ENCODE data around the gene ZBTB7A.

Gene ZBTB7A

DNA sequence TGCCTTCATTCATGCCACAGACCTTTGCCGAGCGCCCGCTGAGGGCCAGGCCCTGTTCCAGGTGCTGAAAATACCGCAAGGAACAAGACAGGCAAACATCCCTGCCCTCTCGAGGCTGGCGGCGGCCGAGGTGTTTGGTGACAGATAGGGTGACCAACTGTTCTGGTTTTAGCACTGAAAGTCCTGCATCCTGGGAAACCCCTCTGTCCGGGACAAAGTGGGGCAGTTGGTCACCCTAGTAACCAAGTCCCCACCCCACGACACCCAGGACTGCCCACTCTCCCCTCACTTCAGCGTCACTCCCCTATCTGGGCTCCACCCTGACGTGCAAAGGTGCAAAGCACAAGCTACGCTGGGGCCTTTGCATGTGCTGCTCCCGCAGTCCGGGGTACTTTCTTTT lies 17.3 kb downstream of the ZBTB7A start:
- no peak for DNase-seq (ENCODE audit: low read depth)
- in situ Hi-C loops (cut with HindIII; ENCODE audit: low sequenced_read_pairs) = no loop called here
- H3K4me3 ChIP-seq (ENCODE audit: low read depth, low read length) = no peak overlapping the region
- no peak for TF ChIP-seq CTCF (IDR thresholded peaks at IDR 0.05; ENCODE audit: low read depth, low read length, missing control alignments)

DNA sequence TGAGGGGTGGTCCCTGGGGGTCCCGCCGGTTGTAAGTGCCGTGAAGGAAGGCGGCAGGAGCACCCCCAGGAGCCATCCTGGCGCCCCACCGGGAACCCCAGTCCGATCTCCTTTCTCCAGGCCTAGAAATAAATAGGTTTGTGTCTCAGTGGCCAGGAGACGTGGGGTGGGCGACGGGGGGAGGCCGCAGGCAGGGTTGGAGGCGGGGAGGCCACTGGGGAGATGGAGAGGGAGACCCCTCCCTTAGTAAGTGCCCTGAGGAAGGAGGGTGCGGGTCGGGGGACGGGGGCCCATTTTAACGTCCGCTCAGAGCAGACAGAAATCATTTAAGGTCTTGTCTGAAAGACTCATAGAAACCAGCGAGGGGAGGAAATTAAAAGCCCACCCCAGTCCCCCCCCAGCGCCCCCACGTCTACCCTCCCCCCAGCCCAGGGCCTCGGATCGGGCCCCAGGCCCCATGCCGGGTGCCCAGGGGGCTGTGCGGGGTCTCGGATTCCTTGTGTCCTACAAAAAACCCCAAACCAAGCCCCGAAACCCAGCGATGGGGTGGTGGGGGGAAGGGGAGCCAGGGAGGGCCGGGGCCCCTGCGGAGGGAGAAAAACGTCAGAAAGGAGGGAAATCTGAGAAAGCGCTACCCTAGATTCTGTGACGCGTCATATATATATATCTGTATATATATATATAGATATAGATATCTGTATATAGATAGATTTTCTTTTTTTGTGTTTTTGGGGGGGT lies 19.6 kb downstream of the ZBTB7A start:
- no peak for DNase-seq (ENCODE audit: low read depth)
- in situ Hi-C loops (cut with HindIII; ENCODE audit: low sequenced_read_pairs) = no loop called here
- no peak for TF ChIP-seq CTCF (IDR thresholded peaks at IDR 0.05; ENCODE audit: low read depth, low read length, missing control alignments)
- no peak overlapping the region for H3K4me3 ChIP-seq (ENCODE audit: low read depth, low read length)

- H3K4me3 ChIP-seq (ENCODE audit: low read depth, low read length) = no peak overlapping the region
- DNase-seq (ENCODE audit: low read depth) = no peak
- no peak for TF ChIP-seq CTCF (IDR thresholded peaks at IDR 0.05; ENCODE audit: low read depth, low read length, missing control alignments)
- in situ Hi-C loops (cut with HindIII; ENCODE audit: low sequenced_read_pairs) = no loop called here
Measured at GRCh38 chr19:4046362-4046691, 20.4 kb downstream of the ZBTB7A start.

- no peak for TF ChIP-seq CTCF (IDR thresholded peaks at IDR 0.05; ENCODE audit: low read depth, low read length, missing control alignments)
- H3K4me3 ChIP-seq (ENCODE audit: low read depth, low read length) = no peak overlapping the region
- in situ Hi-C loops (cut with HindIII; ENCODE audit: low sequenced_read_pairs) = no loop called here
- no peak for DNase-seq (ENCODE audit: low read depth)
Measured at GRCh38 chr19:4045597-4046361, 20.9 kb downstream of the ZBTB7A start.

DNA sequence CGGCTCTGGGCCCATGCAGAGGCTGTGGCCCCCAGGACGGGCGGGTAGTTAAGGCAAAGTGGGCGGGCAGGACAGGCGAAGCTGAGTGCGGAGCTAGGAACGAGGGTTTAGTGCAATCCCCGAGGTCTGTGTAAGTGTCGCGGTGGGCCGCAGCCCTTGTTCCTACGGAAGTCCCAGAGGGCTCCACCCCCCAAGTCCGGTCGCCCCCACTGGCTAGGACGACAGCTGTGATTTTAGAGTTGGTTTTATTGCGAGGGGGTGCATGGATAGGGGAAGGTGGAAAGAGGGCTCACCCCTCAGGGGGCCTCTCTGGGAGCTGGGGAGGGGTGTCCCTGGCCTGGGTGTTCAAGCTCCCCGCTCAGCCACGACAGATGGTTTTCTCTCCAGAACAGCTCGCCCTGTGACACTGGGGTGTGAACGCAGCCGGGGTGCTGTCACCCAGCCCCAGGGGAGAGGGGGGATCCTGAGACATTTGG lies 21.7 kb downstream of the ZBTB7A start:
- in situ Hi-C loops (cut with HindIII; ENCODE audit: low sequenced_read_pairs) = no loop called here
- no peak overlapping the region for H3K4me3 ChIP-seq (ENCODE audit: low read depth, low read length)
- DNase-seq (ENCODE audit: low read depth) = no peak
- TF ChIP-seq CTCF (IDR thresholded peaks at IDR 0.05; ENCODE audit: low read depth, low read length, missing control alignments) = no peak

DNA sequence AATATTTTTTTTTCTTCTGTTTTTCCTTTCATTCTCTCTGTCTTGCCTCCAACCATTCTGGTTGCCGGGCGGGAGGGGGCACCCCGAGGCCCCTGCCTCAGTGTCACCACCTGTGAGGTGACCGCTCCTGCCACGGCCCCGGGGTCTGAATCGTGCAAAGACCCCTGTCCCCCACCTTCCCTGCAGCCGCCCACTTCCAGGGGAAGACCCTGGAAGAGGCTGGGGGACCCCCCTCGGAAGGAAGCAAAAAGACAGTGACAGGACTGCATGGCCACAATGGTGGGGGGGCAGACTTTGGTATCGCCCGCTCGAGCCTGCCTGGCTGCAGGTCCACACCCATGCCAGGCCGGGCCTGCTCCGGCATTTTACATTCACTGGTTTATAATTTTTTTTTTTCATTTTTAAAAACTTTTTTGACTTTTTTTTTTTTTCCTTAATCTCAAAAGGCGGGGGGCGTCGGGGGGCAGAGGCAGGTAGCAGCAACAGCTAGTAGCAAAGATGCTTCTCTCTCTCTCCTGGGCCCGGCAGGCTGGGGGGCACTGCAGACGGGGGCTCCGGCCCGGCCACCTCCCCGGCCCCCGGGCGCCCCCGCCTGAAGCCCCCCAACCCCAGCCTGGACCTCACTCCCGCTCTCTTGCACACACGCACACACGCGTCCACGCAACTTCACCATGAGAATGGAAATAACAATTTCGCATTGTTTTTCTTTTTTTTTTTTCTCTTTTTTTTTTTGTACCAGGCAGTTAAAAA lies 22.6 kb downstream of the ZBTB7A start:
- in situ Hi-C loops (cut with HindIII; ENCODE audit: low sequenced_read_pairs) = no loop called here
- no peak for TF ChIP-seq CTCF (IDR thresholded peaks at IDR 0.05; ENCODE audit: low read depth, low read length, missing control alignments)
- no peak for DNase-seq (ENCODE audit: low read depth)
- H3K4me3 ChIP-seq (ENCODE audit: low read depth, low read length) = no peak overlapping the region
